Measurements from ENCODE around the gene POLE. TPM values are rescaled to one million over a fixed set of nuclear protein-coding genes. Genes with fewer than 3 reads are reported as not detected.

POLE gene
- total and polyA plus RNA-seq, 2 experiments from 2014 or later, result 26.6 to 34.2 TPM

- Histone ChIP-seq H3K4me2 (no peak overlapping the region), H3K27me3 (no peaks in the 10 kb centered on the region), H3K9me2 (replicated peaks; ENCODE audit: insufficient read depth) (no peaks in the 10 kb centered on the region), H4K20me1 (ENCODE audit: insufficient read depth, poor library complexity, severe bottlenecking) (no peaks in the 10 kb centered on the region), H3K4me1 (ENCODE audit: insufficient read depth) (no peaks in the 10 kb centered on the region), H3K79me2 (peaks cover 3% of the 10 kb centered on the region), H3K4me3 (no peak overlapping the region), H3K9me3 (ENCODE audit: low read depth) (no peaks in the 10 kb centered on the region), H2AFZ (no peak overlapping the region), H3K27ac (no peak overlapping the region), H3K36me3 (replicated peaks; ENCODE audit: insufficient read depth, low read depth) (no peaks in the 10 kb centered on the region)
- WGBS (ENCODE audit: low lambda C conversion rate, missing lambda C conversion rate), result 97% methylated on average over 37 of the region's 37 CpGs
- DNase-seq (ENCODE audit: low spot score), result no peak
- TF ChIP-seq EZH2 (IDR thresholded peaks at IDR 0.05; ENCODE audit: borderline replicate concordance), result no peak
- no peak for TF ChIP-seq CTCF (IDR thresholded peaks at IDR 0.05; ENCODE audit: poor library complexity)
- no peak for TF ChIP-seq EZH2phosphoT487 (IDR thresholded peaks at IDR 0.05; ENCODE audit: low read depth, severe bottlenecking, unreplicated experiment)
Measured at GRCh38 chr12:132727091-132727794, 40.1 kb upstream of the POLE start.

- Histone ChIP-seq H3K36me3 (replicated peaks; ENCODE audit: insufficient read depth, low read depth) (no peaks in the 10 kb centered on the region), H3K27me3 (no peaks in the 10 kb centered on the region), H2AFZ (no peak overlapping the region), H3K4me2 (no peak overlapping the region), H3K9me2 (replicated peaks; ENCODE audit: insufficient read depth) (no peaks in the 10 kb centered on the region), H3K79me2 (peaks cover 3% of the 10 kb centered on the region), H4K20me1 (ENCODE audit: insufficient read depth, poor library complexity, severe bottlenecking) (no peaks in the 10 kb centered on the region), H3K4me3 (no peak overlapping the region), H3K27ac (no peak overlapping the region), H3K9me3 (ENCODE audit: low read depth) (no peaks in the 10 kb centered on the region), H3K4me1 (ENCODE audit: insufficient read depth) (no peaks in the 10 kb centered on the region)
- no peak for TF ChIP-seq EZH2phosphoT487 (IDR thresholded peaks at IDR 0.05; ENCODE audit: low read depth, severe bottlenecking, unreplicated experiment)
- no peak for TF ChIP-seq CTCF (IDR thresholded peaks at IDR 0.05; ENCODE audit: poor library complexity)
- TF ChIP-seq EZH2 (IDR thresholded peaks at IDR 0.05; ENCODE audit: borderline replicate concordance), result no peak
- 97% methylated on average over 12 of the region's 12 CpGs for WGBS (ENCODE audit: low lambda C conversion rate, missing lambda C conversion rate)
- DNase-seq (ENCODE audit: low spot score), result no peak
Measured at GRCh38 chr12:132726386-132726785, 39.2 kb upstream of the POLE start.

GRCh38 chr12:132724506-132725241 lies 37.5 kb upstream of the POLE start:
- Histone ChIP-seq H3K79me2 (peaks cover 3% of the 10 kb centered on the region), H2AFZ (no peak overlapping the region), H3K27me3 (no peaks in the 10 kb centered on the region), H3K4me3 (no peak overlapping the region), H3K9me2 (replicated peaks; ENCODE audit: insufficient read depth) (no peaks in the 10 kb centered on the region), H3K9me3 (ENCODE audit: low read depth) (no peaks in the 10 kb centered on the region), H3K4me1 (ENCODE audit: insufficient read depth) (no peaks in the 10 kb centered on the region), H3K27ac (no peak overlapping the region), H4K20me1 (ENCODE audit: insufficient read depth, poor library complexity, severe bottlenecking) (no peaks in the 10 kb centered on the region), H3K4me2 (no peak overlapping the region), H3K36me3 (replicated peaks; ENCODE audit: insufficient read depth, low read depth) (no peaks in the 10 kb centered on the region)
- no peak for DNase-seq (ENCODE audit: low spot score)
- 94% methylated on average over 30 of the region's 30 CpGs for WGBS (ENCODE audit: low lambda C conversion rate, missing lambda C conversion rate)
- TF ChIP-seq EZH2 (IDR thresholded peaks at IDR 0.05; ENCODE audit: borderline replicate concordance) (no peak), EZH2phosphoT487 (IDR thresholded peaks at IDR 0.05; ENCODE audit: low read depth, severe bottlenecking, unreplicated experiment) (no peak), CTCF (IDR thresholded peaks at IDR 0.05; ENCODE audit: poor library complexity) (no peak)

All from hepatocyte (in vitro differentiated cells).